HUES6 (cell line): Measurements from ENCODE around the gene RGS5.

ENCODE experiments used
- H3K27ac ChIP-seq: 2 replicates; pipeline ENCODE4 v1.7.0; 2013; ENCODE audit warnings: low read depth, mild to moderate bottlenecking, low read length, inconsistent platforms
- H3K27me3 ChIP-seq: 2 replicates; pipeline ENCODE4 v1.6.1; 2013; ENCODE audit warnings: low read length; ENCODE audit not compliant: control insufficient read depth, insufficient read depth
- H3K36me3 ChIP-seq: 2 replicates; pipeline ENCODE4 v1.6.1; 2013; ENCODE audit warnings: low read length; ENCODE audit not compliant: control insufficient read depth, insufficient read depth
- H3K4me1 ChIP-seq: 2 replicates; pipeline ENCODE4 v1.6.1; 2013; ENCODE audit warnings: low read length; ENCODE audit not compliant: control insufficient read depth, insufficient read depth
- H3K4me3 ChIP-seq: 2 replicates; pipeline ENCODE4 v1.5.1; 2013; ENCODE audit warnings: low read depth, low read length
- H3K9ac ChIP-seq: one replicate; pipeline ENCODE4 v1.6.1; 2013; ENCODE audit warnings: mild to moderate bottlenecking, low read length
- H3K9me3 ChIP-seq: 2 replicates; pipeline ENCODE4 v1.6.1; 2013; ENCODE audit warnings: low read depth, low read length; ENCODE audit not compliant: control insufficient read depth, insufficient read depth

The RGS5 gene

GRCh38 chr1:163168053-163168452, 34.7 kb downstream of the RGS5 start:
- no peak overlapping the region for H3K9ac ChIP-seq
- H3K4me1 ChIP-seq: peaks cover 12% of the 10 kb centered on the region
- no peaks in the 10 kb centered on the region for H3K27me3 ChIP-seq
- H3K27ac ChIP-seq: no peak overlapping the region
- H3K4me3 ChIP-seq: no peak overlapping the region
- no peaks in the 10 kb centered on the region; the same call in 1 of the 2 replicates for H3K36me3 ChIP-seq
- no peaks in the 10 kb centered on the region for H3K9me3 ChIP-seq

- no peaks in the 10 kb centered on the region; the same call in 1 of the 2 replicates for H3K36me3 ChIP-seq
- no peak overlapping the region for H3K9ac ChIP-seq
- peaks cover 12% of the 10 kb centered on the region for H3K4me1 ChIP-seq
- H3K9me3 ChIP-seq: no peaks in the 10 kb centered on the region
- H3K27ac ChIP-seq: no peak overlapping the region
- no peaks in the 10 kb centered on the region for H3K27me3 ChIP-seq
- no peak overlapping the region for H3K4me3 ChIP-seq
These were observed 35.7 kb downstream of the RGS5 start for GRCh38 chr1:163166886-163167555.

GRCh38 chr1:163165119-163165518, 37.6 kb downstream of the RGS5 start:
- Histone ChIP-seq H3K4me1 (peaks cover 12% of the 10 kb centered on the region), H3K27ac (no peak overlapping the region), H3K9ac (no peak overlapping the region), H3K4me3 (no peak overlapping the region), H3K9me3 (no peaks in the 10 kb centered on the region), H3K36me3 (no peaks in the 10 kb centered on the region; the same call in 1 of the 2 replicates), H3K27me3 (no peaks in the 10 kb centered on the region)

GRCh38 chr1:163163881-163164582, 38.7 kb downstream of the RGS5 start:
- Histone ChIP-seq H3K9me3 (peaks cover 2% of the 10 kb centered on the region), H3K4me1 (peaks cover 12% of the 10 kb centered on the region), H3K9ac (no peak overlapping the region), H3K36me3 (no peaks in the 10 kb centered on the region; the same call in 1 of the 2 replicates), H3K4me3 (no peak overlapping the region), H3K27ac (no peak overlapping the region), H3K27me3 (no peaks in the 10 kb centered on the region)

- H3K9me3 ChIP-seq: peaks cover 7% of the 10 kb centered on the region
- H3K4me1 ChIP-seq: peaks cover 12% of the 10 kb centered on the region
- no peak overlapping the region for H3K4me3 ChIP-seq
- H3K36me3 ChIP-seq: no peaks in the 10 kb centered on the region; the same call in 1 of the 2 replicates
- H3K9ac ChIP-seq: no peak overlapping the region
- no peak overlapping the region for H3K27ac ChIP-seq
- no peaks in the 10 kb centered on the region for H3K27me3 ChIP-seq
These were observed 39.6 kb downstream of the RGS5 start for GRCh38 chr1:163163163-163163562.

- H3K9ac ChIP-seq: no peak overlapping the region
- H3K36me3 ChIP-seq: peaks cover 2% of the 10 kb centered on the region; the same call in 1 of the 2 replicates
- no peak overlapping the region for H3K27ac ChIP-seq
- H3K4me3 ChIP-seq: no peak overlapping the region
- H3K4me1 ChIP-seq: peaks cover 12% of the 10 kb centered on the region
- no peaks in the 10 kb centered on the region for H3K27me3 ChIP-seq
- H3K9me3 ChIP-seq: peaks cover 12% of the 10 kb centered on the region
These were observed 40.3 kb downstream of the RGS5 start for GRCh38 chr1:163162381-163162914.

- Histone ChIP-seq H3K27ac (no peak overlapping the region), H3K9me3 (peaks cover 12% of the 10 kb centered on the region), H3K27me3 (no peaks in the 10 kb centered on the region), H3K9ac (no peak overlapping the region), H3K4me1 (peaks cover 6% of the 10 kb centered on the region), H3K4me3 (no peak overlapping the region), H3K36me3 (peaks cover 2% of the 10 kb centered on the region; the same call in 1 of the 2 replicates)
These were observed 40.9 kb downstream of the RGS5 start for GRCh38 chr1:163161841-163162240.

- H3K27me3 ChIP-seq: no peaks in the 10 kb centered on the region
- H3K4me1 ChIP-seq: peaks cover 1% of the 10 kb centered on the region
- H3K4me3 ChIP-seq: no peak overlapping the region
- peaks cover 12% of the 10 kb centered on the region for H3K9me3 ChIP-seq
- no peak overlapping the region for H3K27ac ChIP-seq
- H3K9ac ChIP-seq: no peak overlapping the region
- peaks cover 2% of the 10 kb centered on the region; the same call in 1 of the 2 replicates for H3K36me3 ChIP-seq
These were observed 41.4 kb downstream of the RGS5 start for GRCh38 chr1:163161337-163161736.

- H3K4me3 ChIP-seq: no peak overlapping the region
- H3K27me3 ChIP-seq: no peaks in the 10 kb centered on the region
- H3K9me3 ChIP-seq: peaks cover 12% of the 10 kb centered on the region
- no peak overlapping the region for H3K9ac ChIP-seq
- no peak overlapping the region for H3K27ac ChIP-seq
- H3K4me1 ChIP-seq: peaks cover 8% of the 10 kb centered on the region; the same call in 1 of the 2 replicates
- peaks cover 6% of the 10 kb centered on the region; the same call in 1 of the 2 replicates for H3K36me3 ChIP-seq
These were observed 47.1 kb downstream of the RGS5 start for GRCh38 chr1:163155606-163156005.

- no peaks in the 10 kb centered on the region for H3K4me1 ChIP-seq
- H3K27ac ChIP-seq: no peak overlapping the region
- H3K4me3 ChIP-seq: no peak overlapping the region
- peaks cover 4% of the 10 kb centered on the region; the same call in 1 of the 2 replicates for H3K36me3 ChIP-seq
- no peak overlapping the region for H3K9ac ChIP-seq
- H3K9me3 ChIP-seq: no peaks in the 10 kb centered on the region
- H3K27me3 ChIP-seq: no peaks in the 10 kb centered on the region
These were observed 53.8 kb downstream of the RGS5 start for GRCh38 chr1:163148911-163149310.

- no peak overlapping the region for H3K4me3 ChIP-seq
- peaks cover 4% of the 10 kb centered on the region; the same call in 1 of the 2 replicates for H3K36me3 ChIP-seq
- no peaks in the 10 kb centered on the region for H3K27me3 ChIP-seq
- no peak overlapping the region for H3K9ac ChIP-seq
- no peaks in the 10 kb centered on the region for H3K9me3 ChIP-seq
- no peak overlapping the region for H3K27ac ChIP-seq
- H3K4me1 ChIP-seq: no peaks in the 10 kb centered on the region
These were observed 55.7 kb downstream of the RGS5 start for GRCh38 chr1:163147019-163147418.
